ENCODE measurements around the gene RBM42.
A peak's percentile ranks its signal among the peaks of the same experiment; 100 is the strongest.
"Not testable (repeated sequence)": the region's sequence is repeated elsewhere in the genome, so short reads cannot be mapped to it uniquely, and the experiment has no call there.

RBM42 gene

DNA sequence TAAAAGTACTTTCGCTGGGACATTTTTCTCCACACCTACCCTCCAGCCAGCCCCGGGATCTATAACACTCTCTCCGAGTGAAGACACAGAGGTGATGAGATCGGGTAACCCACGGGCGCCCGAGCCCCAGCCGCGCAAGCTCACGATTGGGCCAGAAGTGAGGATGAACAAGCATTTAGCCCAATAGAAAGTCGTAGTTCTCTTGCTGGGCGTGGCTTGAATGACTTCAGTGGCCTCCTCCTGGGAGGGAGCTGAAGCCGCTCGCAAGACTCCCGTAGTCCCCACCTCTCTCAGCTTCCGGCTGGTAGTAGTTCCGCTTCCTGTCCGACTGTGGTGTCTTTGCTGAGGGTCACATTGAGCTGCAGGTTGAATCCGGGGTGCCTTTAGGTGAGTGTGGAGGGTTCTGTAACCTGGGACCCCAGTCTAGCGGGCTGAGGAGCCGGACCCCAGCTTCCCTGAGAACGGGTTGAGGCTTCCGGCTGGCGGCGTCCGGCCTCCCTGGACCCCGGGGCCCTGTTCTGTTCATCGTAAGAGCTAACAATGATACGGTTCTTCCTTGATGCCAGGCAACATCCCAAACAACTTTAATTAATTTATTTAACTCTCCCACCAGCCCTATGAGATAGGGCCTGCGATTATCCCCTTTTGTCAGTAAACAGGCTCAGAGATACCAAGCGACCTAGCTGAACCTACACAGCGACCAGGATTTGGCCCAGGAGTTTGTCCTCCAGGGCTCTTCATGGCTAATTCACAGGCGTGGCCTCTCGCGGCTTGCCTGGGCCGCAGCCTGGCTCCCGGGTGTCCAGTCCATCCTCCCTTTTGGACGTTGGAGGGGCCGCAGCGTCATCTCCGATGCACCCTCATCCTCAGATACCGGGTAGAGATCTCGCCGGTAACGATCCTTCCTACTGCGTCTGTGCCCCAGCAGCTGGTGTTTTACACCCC lies 19.5 kb downstream of the RBM42 start, which contains the start of gene COX6B1:
Gene COX6B1 (plus strand): TSS at position 307 of the 945 bp plus-strand sequence. CDS start 2,921 bp downstream, outside the sequence.
- H4K20me1 ChIP-seq (ENCODE audit: low read depth, low read length) = no peaks in the 10 kb centered on the region
- H3K27ac ChIP-seq (ENCODE audit: low read depth, low read length) = peak within 1 kb of the TSS; percentile 29; the same call in 1 of the 2 replicates
- H2AFZ ChIP-seq (ENCODE audit: low read depth, low read length, severe bottlenecking) = peak within 1 kb of the TSS; percentile 78
- H3K79me2 ChIP-seq (ENCODE audit: insufficient read depth, low read length) = peaks cover 37% of the 10 kb centered on the region
- peak within 1 kb of the TSS; percentile 83 for H3K9ac ChIP-seq (ENCODE audit: low read length)
- H3K9me2 ChIP-seq (replicated peaks; ENCODE audit: insufficient read depth, low read length) = no peaks in the 10 kb centered on the region
- H3K27me3 ChIP-seq (ENCODE audit: low read length) = no peaks in the 10 kb centered on the region
- TF ChIP-seq EZH2phosphoT487 (conservative IDR thresholded peaks at IDR 0.05; ENCODE audit: low read length) = no peak
- TF ChIP-seq, protein P1, sequence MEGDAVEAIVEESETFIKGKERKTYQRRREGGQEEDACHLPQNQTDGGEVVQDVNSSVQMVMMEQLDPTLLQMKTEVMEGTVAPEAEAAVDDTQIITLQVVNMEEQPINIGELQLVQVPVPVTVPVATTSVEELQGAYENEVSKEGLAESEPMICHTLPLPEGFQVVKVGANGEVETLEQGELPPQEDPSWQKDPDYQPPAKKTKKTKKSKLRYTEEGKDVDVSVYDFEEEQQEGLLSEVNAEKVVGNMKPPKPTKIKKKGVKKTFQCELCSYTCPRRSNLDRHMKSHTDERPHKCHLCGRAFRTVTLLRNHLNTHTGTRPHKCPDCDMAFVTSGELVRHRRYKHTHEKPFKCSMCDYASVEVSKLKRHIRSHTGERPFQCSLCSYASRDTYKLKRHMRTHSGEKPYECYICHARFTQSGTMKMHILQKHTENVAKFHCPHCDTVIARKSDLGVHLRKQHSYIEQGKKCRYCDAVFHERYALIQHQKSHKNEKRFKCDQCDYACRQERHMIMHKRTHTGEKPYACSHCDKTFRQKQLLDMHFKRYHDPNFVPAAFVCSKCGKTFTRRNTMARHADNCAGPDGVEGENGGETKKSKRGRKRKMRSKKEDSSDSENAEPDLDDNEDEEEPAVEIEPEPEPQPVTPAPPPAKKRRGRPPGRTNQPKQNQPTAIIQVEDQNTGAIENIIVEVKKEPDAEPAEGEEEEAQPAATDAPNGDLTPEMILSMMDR (IDR thresholded peaks at IDR 0.05; ENCODE audit: insufficient read depth, low read length, poor library complexity, severe bottlenecking) = no peak
- H3K36me3 ChIP-seq (ENCODE audit: low read length) = no peaks in the 10 kb centered on the region
- peak within 1 kb of the TSS; percentile 92 for H3K4me3 ChIP-seq (ENCODE audit: insufficient read depth, low read length, poor library complexity, severe bottlenecking)
- no peaks in the 10 kb centered on the region for H3K9me3 ChIP-seq (ENCODE audit: insufficient read depth, low read length)
- H3F3A ChIP-seq (ENCODE audit: insufficient read depth) = peaks cover 24% of the 10 kb centered on the region
- peak within 1 kb of the TSS; percentile 95 for H3K4me2 ChIP-seq (ENCODE audit: low read depth, low read length, poor library complexity, severe bottlenecking)

- no peaks in the 10 kb centered on the region for H3K9me2 ChIP-seq (replicated peaks; ENCODE audit: insufficient read depth, low read length)
- H3K9ac ChIP-seq (ENCODE audit: low read length) = no peak overlapping the region
- H4K20me1 ChIP-seq (ENCODE audit: low read depth, low read length) = no peaks in the 10 kb centered on the region
Observed at GRCh38 chr19:35650581-35650980, 21.7 kb downstream of the RBM42 start.

GRCh38 chr19:35654828-35655227 lies 26.0 kb downstream of the RBM42 start:
- H3K9ac ChIP-seq (ENCODE audit: low read length); H3K9me2 ChIP-seq (replicated peaks; ENCODE audit: insufficient read depth, low read length); H3F3A ChIP-seq (ENCODE audit: insufficient read depth); H4K20me1 ChIP-seq (ENCODE audit: low read depth, low read length); H3K4me3 ChIP-seq (ENCODE audit: insufficient read depth, low read length, poor library complexity, severe bottlenecking); H3K27ac ChIP-seq (ENCODE audit: low read depth, low read length); H2AFZ ChIP-seq (ENCODE audit: low read depth, low read length, severe bottlenecking); H3K36me3 ChIP-seq (ENCODE audit: low read length); H3K27me3 ChIP-seq (ENCODE audit: low read length); H3K4me2 ChIP-seq (ENCODE audit: low read depth, low read length, poor library complexity, severe bottlenecking); H3K9me3 ChIP-seq (ENCODE audit: insufficient read depth, low read length): not testable (repeated sequence)
- H3K79me2 ChIP-seq (ENCODE audit: insufficient read depth, low read length) = peaks cover 20% of the 10 kb centered on the region

More at GRCh38 chr19:35650581-35650980, 21.7 kb downstream of the RBM42 start:
- peaks cover 5% of the 10 kb centered on the region for H3F3A ChIP-seq (ENCODE audit: insufficient read depth)
- no peaks in the 10 kb centered on the region for H3K9me3 ChIP-seq (ENCODE audit: insufficient read depth, low read length)
- no peaks in the 10 kb centered on the region for H3K36me3 ChIP-seq (ENCODE audit: low read length)
- no peak overlapping the region for H3K4me3 ChIP-seq (ENCODE audit: insufficient read depth, low read length, poor library complexity, severe bottlenecking)
- TF ChIP-seq, protein P1 (IDR thresholded peaks at IDR 0.05; ENCODE audit: insufficient read depth, low read length, poor library complexity, severe bottlenecking) = no peak
- no peak for TF ChIP-seq EZH2phosphoT487 (conservative IDR thresholded peaks at IDR 0.05; ENCODE audit: low read length)
- H2AFZ ChIP-seq (ENCODE audit: low read depth, low read length, severe bottlenecking) = no peak overlapping the region
- no peak overlapping the region for H3K27ac ChIP-seq (ENCODE audit: low read depth, low read length)
- H3K79me2 ChIP-seq (ENCODE audit: insufficient read depth, low read length) = peaks cover 37% of the 10 kb centered on the region
- H3K27me3 ChIP-seq (ENCODE audit: low read length) = no peaks in the 10 kb centered on the region
- H3K4me2 ChIP-seq (ENCODE audit: low read depth, low read length, poor library complexity, severe bottlenecking) = no peak overlapping the region

DNA sequence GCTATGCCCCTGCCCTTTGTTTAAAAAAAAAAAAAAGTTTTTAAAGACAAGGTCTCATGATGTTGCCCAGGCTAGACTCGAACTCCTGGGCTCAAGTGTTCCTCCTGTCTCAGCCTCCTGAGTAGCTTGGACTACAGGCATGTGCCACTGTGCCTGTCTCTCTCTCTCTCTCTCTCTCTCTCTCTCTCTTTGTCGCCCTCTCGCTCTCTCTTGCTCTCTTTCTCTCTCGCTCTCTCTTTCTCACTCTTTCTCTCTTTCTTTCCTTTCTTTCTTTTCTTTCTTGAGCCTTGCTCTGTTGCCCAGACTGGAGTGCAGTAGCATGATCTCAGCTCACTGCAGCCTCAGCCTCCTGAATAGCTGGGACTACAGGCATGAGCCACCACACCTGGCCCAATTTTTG lies 26.8 kb downstream of the RBM42 start:
- H3K4me3 ChIP-seq (ENCODE audit: insufficient read depth, low read length, poor library complexity, severe bottlenecking) = no peak overlapping the region
- H3K9me2 ChIP-seq (replicated peaks; ENCODE audit: insufficient read depth, low read length) = no peaks in the 10 kb centered on the region
- H3K4me2 ChIP-seq (ENCODE audit: low read depth, low read length, poor library complexity, severe bottlenecking) = no peak overlapping the region
- no peaks in the 10 kb centered on the region for H3K36me3 ChIP-seq (ENCODE audit: low read length)
- H3K79me2 ChIP-seq (ENCODE audit: insufficient read depth, low read length) = 0 out of 2 replicates have a peak, but pooled peaks cover 12% of the 10 kb centered on the region
- no peaks in the 10 kb centered on the region for H3K27me3 ChIP-seq (ENCODE audit: low read length)
- H3K9me3 ChIP-seq (ENCODE audit: insufficient read depth, low read length) = no peaks in the 10 kb centered on the region
- H3K9ac ChIP-seq (ENCODE audit: low read length) = no peak overlapping the region
- no peaks in the 10 kb centered on the region for H3F3A ChIP-seq (ENCODE audit: insufficient read depth)
- H4K20me1 ChIP-seq (ENCODE audit: low read depth, low read length) = no peaks in the 10 kb centered on the region
- TF ChIP-seq EZH2phosphoT487 (conservative IDR thresholded peaks at IDR 0.05; ENCODE audit: low read length) = no peak
- TF ChIP-seq, protein P1 (IDR thresholded peaks at IDR 0.05; ENCODE audit: insufficient read depth, low read length, poor library complexity, severe bottlenecking) = no peak
- H2AFZ ChIP-seq (ENCODE audit: low read depth, low read length, severe bottlenecking) = no peak overlapping the region
- no peak overlapping the region for H3K27ac ChIP-seq (ENCODE audit: low read depth, low read length)

All from SU-DHL-6 (cell line).